HEK293 (cell line): ENCODE data around the gene STRBP.

ENCODE experiments used
- CTCF ChIA-PET: fragments of 350-600 bp; formaldehyde crosslinking; extraction: SDS; loops from one replicate; lab custom pipeline; 2021; ENCODE audit warnings: antibody characterized with exemption; lab: Yijun Ruan, JAX
- POLR2A ChIA-PET: fragments of 300-600 bp; formaldehyde crosslinking; extraction: SDS; loops from one replicate; lab custom pipeline; 2020; ENCODE audit warnings: antibody characterized with exemption, inconsistent platforms; lab: Yijun Ruan, JAX
- H3K27ac ChIP-seq: fragments of 200-500 bp; sonication (Bioruptor generic); 2 replicates; pipeline ENCODE4 v1.5.1; 2014; ENCODE audit warnings: low read depth, low read length, control low read depth, inconsistent platforms; ENCODE audit errors: extremely low read depth
- H3K36me3 ChIP-seq, 2 experiments: fragments of 200-500 bp in 1 of 2; sonication (Bioruptor generic) in 1 of 2; 1 replicate in 1 of 2; 2 replicates in 1 of 2; pipeline ENCODE4 v1.5.1; 2014 to 2017; ENCODE audit warnings: inconsistent platforms in 2 of 2, low read length in 2 of 2; ENCODE audit not compliant: control insufficient read depth in 2 of 2, insufficient read depth in 1 of 2
- H3K4me1 ChIP-seq: fragments of 200-500 bp; sonication (Bioruptor generic); 2 replicates; pipeline ENCODE4 v1.5.1; 2014; ENCODE audit warnings: mild to moderate bottlenecking, low read length, inconsistent platforms; ENCODE audit not compliant: control insufficient read depth, insufficient read depth
- H3K4me3 ChIP-seq: 2 replicates; pipeline ENCODE4 v1.5.1; 2011; ENCODE audit warnings: low read depth, mild to moderate bottlenecking, control low read depth, low read length, moderate library complexity
- H3K9me3 ChIP-seq: fragments of 200-500 bp; sonication (Bioruptor generic); 2 replicates; pipeline ENCODE4 v1.5.1; 2014; ENCODE audit warnings: low read depth, low read length, inconsistent platforms; ENCODE audit not compliant: control insufficient read depth, insufficient read depth
- IKZF3 ChIP-seq: fragments of 450-650 bp; IDR thresholded peaks from 2 replicates; pipeline ENCODE4 v1.5.0; 2018; ENCODE audit warnings: missing biosample characterization, mild to moderate bottlenecking, missing genetic modification characterization, moderate library complexity
- RBAK ChIP-seq: fragments of 450-650 bp; formaldehyde crosslinking; IDR thresholded peaks from 2 replicates; pipeline ENCODE4 v1.5.1; 2016; ENCODE audit warnings: missing biosample characterization, missing genetic modification characterization
- ZBTB1 ChIP-seq: fragments of 450-650 bp; formaldehyde crosslinking; IDR thresholded peaks from 2 replicates; pipeline ENCODE4 v1.5.1; 2016; ENCODE audit warnings: missing biosample characterization, missing genetic modification characterization
- ZBTB26 ChIP-seq: fragments of 450-650 bp; formaldehyde crosslinking; optimal IDR thresholded peaks from 2 replicates; pipeline ENCODE3; 2016; ENCODE audit warnings: missing biosample characterization, mild to moderate bottlenecking, missing genetic modification characterization
- ZBTB48 ChIP-seq: fragments of 450-650 bp; formaldehyde crosslinking; IDR thresholded peaks from 2 replicates; pipeline ENCODE4 v1.5.1; 2016; ENCODE audit warnings: missing biosample characterization, missing genetic modification characterization
- ZFP69B ChIP-seq: fragments of 450-650 bp; formaldehyde crosslinking; IDR thresholded peaks from 2 replicates; pipeline ENCODE4 v1.5.1; 2016; ENCODE audit warnings: missing biosample characterization, missing genetic modification characterization
- ZNF114 ChIP-seq: fragments of 450-650 bp; formaldehyde crosslinking; IDR thresholded peaks from 2 replicates; pipeline ENCODE4 v1.5.0; 2017; ENCODE audit warnings: missing biosample characterization, missing genetic modification characterization
- ZNF133 ChIP-seq: fragments of 450-650 bp; formaldehyde crosslinking; IDR thresholded peaks from 2 replicates; pipeline ENCODE4 v1.5.1; 2016; ENCODE audit warnings: missing biosample characterization, missing genetic modification characterization
- ZNF18 ChIP-seq: fragments of 450-650 bp; formaldehyde crosslinking; IDR thresholded peaks from 2 replicates; pipeline ENCODE4 v1.5.1; 2016; ENCODE audit warnings: missing biosample characterization, missing genetic modification characterization
- ZNF274 ChIP-seq, 2 experiments: fragments of 200-500 bp in 1 of 2; fragments of 450-650 bp in 1 of 2; sonication (Bioruptor generic) in 1 of 2; formaldehyde crosslinking in 1 of 2; IDR thresholded peaks; 2 replicates each; pipeline versions ENCODE4 v1.5.1 to v1.6.1; 2014 to 2016; ENCODE audit warnings: borderline replicate concordance in 1 of 2, inconsistent platforms in 1 of 2, low read length in 1 of 2, missing biosample characterization in 1 of 2, missing genetic modification characterization in 1 of 2
- ZNF362 ChIP-seq: fragments of 450-650 bp; formaldehyde crosslinking; IDR thresholded peaks from 2 replicates; pipeline ENCODE4 v1.5.1; 2016; ENCODE audit warnings: missing biosample characterization, missing genetic modification characterization
- ZNF48 ChIP-seq: fragments of 450-650 bp; formaldehyde crosslinking; IDR thresholded peaks from 2 replicates; pipeline ENCODE4 v1.5.1; 2016; ENCODE audit warnings: missing biosample characterization, missing genetic modification characterization
- ZNF514 ChIP-seq: fragments of 450-650 bp; formaldehyde crosslinking; IDR thresholded peaks from 2 replicates; pipeline ENCODE4 v1.5.1; 2016; ENCODE audit warnings: missing biosample characterization, missing genetic modification characterization
- ZNF561 ChIP-seq: fragments of 450-650 bp; IDR thresholded peaks from 2 replicates; pipeline ENCODE4 v1.5.1; 2018; ENCODE audit warnings: missing biosample characterization, missing genetic modification characterization, borderline replicate concordance
- ZNF596 ChIP-seq: fragments of 450-650 bp; IDR thresholded peaks from 2 replicates; pipeline ENCODE4 v1.5.0; 2018; ENCODE audit warnings: missing biosample characterization, mild to moderate bottlenecking, missing genetic modification characterization, moderate library complexity
- ZNF629 ChIP-seq: fragments of 450-650 bp; formaldehyde crosslinking; IDR thresholded peaks from 2 replicates; pipeline ENCODE4 v1.5.1; 2017; ENCODE audit warnings: missing biosample characterization, missing genetic modification characterization
- ZNF670 ChIP-seq: fragments of 450-650 bp; formaldehyde crosslinking; IDR thresholded peaks from 2 replicates; pipeline ENCODE4 v1.5.1; 2016; ENCODE audit warnings: missing biosample characterization, missing genetic modification characterization, low read depth

STRBP gene

GRCh38 chr9:123268465-123269259, at the start of gene STRBP (continued):
- TF ChIP-seq IKZF3 (tag by site-specific recombination) = no peak
- no peak for TF ChIP-seq ZNF114 (tag by site-specific recombination)
- no peak for TF ChIP-seq RBAK (tag by site-specific recombination)
- TF ChIP-seq ZBTB1 (tag by site-specific recombination) = no peak
- no peak for TF ChIP-seq ZNF274 (IDR thresholded peaks at IDR 0.05; ENCODE audit: low read length)
- TF ChIP-seq ZNF274 (tag by site-specific recombination; IDR thresholded peaks at IDR 0.05; ENCODE audit: borderline replicate concordance) = no peak

GRCh38 chr9:123316053-123316718, 47.8 kb upstream of the STRBP start:
- H3K4me1 ChIP-seq = no peaks in the 10 kb centered on the region
- H3K9me3 ChIP-seq = no peaks in the 10 kb centered on the region
- H3K4me3 ChIP-seq = no peak overlapping the region
- ChIA-PET POLR2A (no interaction called here), CTCF (interaction anchor here (0.7 to 1.1 kb wide), 3 partner anchors 32 to 91 kb away, joined by 3 read pairs; no protein-coding TSS in a partner anchor)
- TF ChIP-seq ZNF133 (tag by site-specific recombination) (no peak), ZNF18 (tag by site-specific recombination) (no peak), ZBTB26 (tag by site-specific recombination) (no peak), ZNF629 (no peak), ZNF561 (tag by site-specific recombination) (no peak), ZBTB48 (tag by site-specific recombination) (no peak), ZFP69B (no peak), ZNF48 (no peak), ZNF514 (tag by site-specific recombination) (no peak), ZNF362 (tag by site-specific recombination) (no peak)
- no peaks in the 10 kb centered on the region for H3K36me3 ChIP-seq
- H3K27ac ChIP-seq = no peak overlapping the region

- ChIA-PET CTCF (no interaction called here), POLR2A (no interaction called here)
- TF ChIP-seq ZNF596 (tag by site-specific recombination) = peak; percentile 90
- TF ChIP-seq ZNF670 (tag by site-specific recombination) = no peak
Observed at GRCh38 chr9:123315635-123316034, 47.2 kb upstream of the STRBP start.

More at GRCh38 chr9:123315635-123316034, 47.2 kb upstream of the STRBP start:
- Histone ChIP-seq H3K36me3 (no peaks in the 10 kb centered on the region), H3K4me3 (no peak overlapping the region), H3K9me3 (no peaks in the 10 kb centered on the region), H3K27ac (no peak overlapping the region), H3K4me1 (no peaks in the 10 kb centered on the region)
